Measurements from ENCODE around the gene RNF180. TPM values are rescaled to one million over a fixed set of nuclear protein-coding genes. Genes with fewer than 3 reads are reported as not detected.
"Not testable (repeated sequence)": the region's sequence is repeated elsewhere in the genome, so short reads cannot be mapped to it uniquely, and the experiment has no call there.

The RNF180 gene
- total RNA-seq, 3 donors from 2014 or later = not detected

GRCh38 chr5:64285188-64286130, 119.8 kb downstream of the RNF180 start:
- ATAC-seq (no peak), DNase-seq (no peak)
- no peaks in the 10 kb centered on the region for H3K36me3 Mint-ChIP-seq (ENCODE audit: insufficient read depth)
- H3K4me1 Mint-ChIP-seq (ENCODE audit: low read depth) = no peaks in the 10 kb centered on the region
- no peaks in the 10 kb centered on the region for H3K27me3 Mint-ChIP-seq (ENCODE audit: low read depth)
- H3K4me3 Mint-ChIP-seq = no peak overlapping the region
- H3K9me3 Mint-ChIP-seq = peaks cover 37% of the 10 kb centered on the region

- no peak for ATAC-seq
- DNase-seq = no peak
- Mint-ChIP-seq H3K36me3 (ENCODE audit: insufficient read depth) (no peaks in the 10 kb centered on the region), H3K4me1 (ENCODE audit: low read depth) (no peaks in the 10 kb centered on the region), H3K4me3 (no peak overlapping the region), H3K27me3 (ENCODE audit: low read depth) (no peaks in the 10 kb centered on the region), H3K9me3 (peaks cover 37% of the 10 kb centered on the region)
These were observed 120.7 kb downstream of the RNF180 start for GRCh38 chr5:64286381-64286780.

- not testable (repeated sequence) for ATAC-seq; DNase-seq; H3K4me3 Mint-ChIP-seq; H3K4me1 Mint-ChIP-seq (ENCODE audit: low read depth); H3K36me3 Mint-ChIP-seq (ENCODE audit: insufficient read depth); H3K27me3 Mint-ChIP-seq (ENCODE audit: low read depth)
- peaks cover 31% of the 10 kb centered on the region for H3K9me3 Mint-ChIP-seq
These were observed 122.9 kb downstream of the RNF180 start for GRCh38 chr5:64288496-64288895.

GRCh38 chr5:64292611-64293215, 127.1 kb downstream of the RNF180 start:
- Mint-ChIP-seq H3K4me1 (ENCODE audit: low read depth) (no peaks in the 10 kb centered on the region), H3K36me3 (ENCODE audit: insufficient read depth) (no peaks in the 10 kb centered on the region)
- ATAC-seq = no peak

GRCh38 chr5:64295101-64295500, 129.5 kb downstream of the RNF180 start:
- Mint-ChIP-seq H3K36me3 (ENCODE audit: insufficient read depth) (no peaks in the 10 kb centered on the region), H3K4me1 (ENCODE audit: low read depth) (no peaks in the 10 kb centered on the region), H3K4me3 (no peak overlapping the region), H3K27me3 (ENCODE audit: low read depth) (no peaks in the 10 kb centered on the region), H3K9me3 (peaks cover 7% of the 10 kb centered on the region)
- DNase-seq = no peak
- no peak for ATAC-seq

More at GRCh38 chr5:64292611-64293215, 127.1 kb downstream of the RNF180 start:
- peaks cover 15% of the 10 kb centered on the region for H3K9me3 Mint-ChIP-seq
- no peak for DNase-seq
- no peaks in the 10 kb centered on the region for H3K27me3 Mint-ChIP-seq (ENCODE audit: low read depth)
- H3K4me3 Mint-ChIP-seq = no peak overlapping the region

- ATAC-seq (no peak), DNase-seq (no peak)
- Mint-ChIP-seq H3K27me3 (ENCODE audit: low read depth) (no peaks in the 10 kb centered on the region), H3K4me1 (ENCODE audit: low read depth) (no peaks in the 10 kb centered on the region), H3K4me3 (no peak overlapping the region), H3K9me3 (no peaks in the 10 kb centered on the region), H3K36me3 (ENCODE audit: insufficient read depth) (no peaks in the 10 kb centered on the region)
These were observed 132.9 kb downstream of the RNF180 start for GRCh38 chr5:64298586-64298985.

GRCh38 chr5:64299805-64300204, 134.2 kb downstream of the RNF180 start:
- no peak for DNase-seq
- H3K4me1 Mint-ChIP-seq (ENCODE audit: low read depth) = no peaks in the 10 kb centered on the region
- no peaks in the 10 kb centered on the region for H3K36me3 Mint-ChIP-seq (ENCODE audit: insufficient read depth)
- H3K4me3 Mint-ChIP-seq = no peak overlapping the region
- no peaks in the 10 kb centered on the region for H3K27me3 Mint-ChIP-seq (ENCODE audit: low read depth)
- ATAC-seq = no peak
- H3K9me3 Mint-ChIP-seq = no peaks in the 10 kb centered on the region

GRCh38 chr5:64301566-64301965, 135.9 kb downstream of the RNF180 start:
- ATAC-seq (no peak), DNase-seq (no peak)
- H3K4me1 Mint-ChIP-seq (ENCODE audit: low read depth) = no peaks in the 10 kb centered on the region
- no peaks in the 10 kb centered on the region for H3K27me3 Mint-ChIP-seq (ENCODE audit: low read depth)
- H3K36me3 Mint-ChIP-seq (ENCODE audit: insufficient read depth) = no peaks in the 10 kb centered on the region
- H3K9me3 Mint-ChIP-seq = no peaks in the 10 kb centered on the region
- H3K4me3 Mint-ChIP-seq = no peak overlapping the region

GRCh38 chr5:64308135-64308534, 142.5 kb downstream of the RNF180 start:
- Mint-ChIP-seq H3K4me1 (ENCODE audit: low read depth) (no peaks in the 10 kb centered on the region), H3K9me3 (no peaks in the 10 kb centered on the region), H3K4me3 (no peak overlapping the region), H3K36me3 (ENCODE audit: insufficient read depth) (no peaks in the 10 kb centered on the region), H3K27me3 (ENCODE audit: low read depth) (no peaks in the 10 kb centered on the region)
- ATAC-seq (no peak), DNase-seq (no peak)

GRCh38 chr5:64312491-64312890, 146.8 kb downstream of the RNF180 start:
- no peaks in the 10 kb centered on the region for H3K4me1 Mint-ChIP-seq (ENCODE audit: low read depth)
- H3K36me3 Mint-ChIP-seq (ENCODE audit: insufficient read depth) = no peaks in the 10 kb centered on the region
- ATAC-seq = no peak
- no peaks in the 10 kb centered on the region for H3K9me3 Mint-ChIP-seq
- no peak overlapping the region for H3K4me3 Mint-ChIP-seq
- no peak for DNase-seq
- no peaks in the 10 kb centered on the region for H3K27me3 Mint-ChIP-seq (ENCODE audit: low read depth)

- H3K4me1 Mint-ChIP-seq (ENCODE audit: low read depth) = no peaks in the 10 kb centered on the region
- H3K4me3 Mint-ChIP-seq = no peak overlapping the region
- DNase-seq (no peak), ATAC-seq (no peak)
- H3K9me3 Mint-ChIP-seq = no peaks in the 10 kb centered on the region
- no peaks in the 10 kb centered on the region for H3K27me3 Mint-ChIP-seq (ENCODE audit: low read depth)
- H3K36me3 Mint-ChIP-seq (ENCODE audit: insufficient read depth) = no peaks in the 10 kb centered on the region
These were observed 150.1 kb downstream of the RNF180 start for GRCh38 chr5:64315778-64316177.

GRCh38 chr5:64318175-64318574, 152.5 kb downstream of the RNF180 start:
- no peaks in the 10 kb centered on the region for H3K36me3 Mint-ChIP-seq (ENCODE audit: insufficient read depth)
- no peaks in the 10 kb centered on the region for H3K4me1 Mint-ChIP-seq (ENCODE audit: low read depth)
- H3K4me3 Mint-ChIP-seq = no peak overlapping the region
- no peak for DNase-seq
- no peak for ATAC-seq
- no peaks in the 10 kb centered on the region for H3K9me3 Mint-ChIP-seq
- no peaks in the 10 kb centered on the region for H3K27me3 Mint-ChIP-seq (ENCODE audit: low read depth)

- no peaks in the 10 kb centered on the region for H3K36me3 Mint-ChIP-seq (ENCODE audit: insufficient read depth)
- H3K27me3 Mint-ChIP-seq (ENCODE audit: low read depth) = no peaks in the 10 kb centered on the region
- H3K9me3 Mint-ChIP-seq = peaks cover 12% of the 10 kb centered on the region
- H3K4me3 Mint-ChIP-seq = no peak overlapping the region
- no peaks in the 10 kb centered on the region for H3K4me1 Mint-ChIP-seq (ENCODE audit: low read depth)
- no peak for DNase-seq
- no peak for ATAC-seq
These were observed 157.9 kb downstream of the RNF180 start for GRCh38 chr5:64323591-64323990.

GRCh38 chr5:64330728-64331231, 165.1 kb downstream of the RNF180 start:
- ATAC-seq (peak in 1 of 2 donors; percentile 23), DNase-seq (no peak)
- Mint-ChIP-seq H3K4me1 (ENCODE audit: low read depth) (no peaks in the 10 kb centered on the region), H3K36me3 (ENCODE audit: insufficient read depth) (no peaks in the 10 kb centered on the region), H3K9me3 (peaks cover 15% of the 10 kb centered on the region), H3K27me3 (ENCODE audit: low read depth) (no peaks in the 10 kb centered on the region), H3K4me3 (no peak overlapping the region)

Data from activated T-cell treated with anti-CD3 and anti-CD28 coated beads, Interleukin-2, amount 50 U/mL, for 4 hours (primary cell).